WTC11 (cell line): ENCODE measurements around the gene SPRYD3. TPM values are rescaled to one million over a fixed set of nuclear protein-coding genes. Genes with fewer than 3 reads are reported as not detected.
A peak's percentile ranks its signal among the peaks of the same experiment; 100 is the strongest.

Experiments used
- ATAC-seq: fragments of 200-7000 bp; cut with Tn5 transposase; 2 replicates; pipeline ENCODE4 v1.10.0; 2021; ENCODE audit warnings: mild to moderate bottlenecking, moderate library complexity
- CTCF ChIA-PET: fragments of 300-600 bp; sonication (Branson Sonifier 250); formaldehyde crosslinking; loops from one replicate; lab custom pipeline; 2021; ENCODE audit warnings: antibody characterized with exemption; lab: Charles Lee
- POLR2A ChIA-PET: fragments of 350-600 bp; sonication (Branson Sonifier 250); formaldehyde crosslinking; loops from one replicate; lab custom pipeline; 2021; ENCODE audit warnings: antibody characterized with exemption; lab: Charles Lee
- DNase-seq: peaks from one replicate; pipeline ENCODE4 v3.0.0; 2021; ENCODE audit warnings: low spot score
- H3K27ac Mint-ChIP-seq: 2 replicates; pipeline ENCODE4 v1.8.0; 2021; ENCODE audit warnings: mixed read lengths
- H3K27me3 Mint-ChIP-seq: 2 replicates; pipeline ENCODE4 v1.8.0; 2021; ENCODE audit warnings: low read depth, mild to moderate bottlenecking, moderate library complexity, mixed read lengths
- H3K36me3 Mint-ChIP-seq: 2 replicates; pipeline ENCODE4 v1.8.0; 2021; ENCODE audit warnings: mixed read lengths
- H3K4me1 Mint-ChIP-seq: 2 replicates; pipeline ENCODE4 v1.8.0; 2022; ENCODE audit warnings: mixed read lengths
- H3K4me3 Mint-ChIP-seq: 2 replicates; pipeline ENCODE4 v1.8.0; 2021; ENCODE audit warnings: mild to moderate bottlenecking, moderate library complexity, mixed read lengths
- H3K9me3 Mint-ChIP-seq: 2 replicates; pipeline ENCODE4 v1.8.0; 2021; ENCODE audit warnings: mixed read lengths
- ARID4B ChIP-seq: sonication (generic); formaldehyde crosslinking; IDR thresholded peaks from 2 replicates; pipeline ENCODE4 v1.8.0; 2023; ENCODE audit warnings: missing genetic modification reagents, mild to moderate bottlenecking, borderline replicate concordance
- CDX4 ChIP-seq: fragments of 250-450 bp; sonication (Bioruptor Pico); IDR thresholded peaks from 2 replicates; pipeline ENCODE4 v1.9.0; 2021; ENCODE audit warnings: moderate library complexity, mild to moderate bottlenecking, inconsistent platforms, borderline replicate concordance
- CREB1 ChIP-seq: sonication (generic); formaldehyde crosslinking; IDR thresholded peaks from 2 replicates; pipeline ENCODE4 v1.8.0; 2023; ENCODE audit warnings: mild to moderate bottlenecking, missing genetic modification reagents
- ETV6 ChIP-seq: sonication (generic); formaldehyde crosslinking; IDR thresholded peaks from 2 replicates; pipeline ENCODE4 v1.8.1; 2022; ENCODE audit warnings: mild to moderate bottlenecking, missing genetic modification reagents
- FOXP1 ChIP-seq: sonication (generic); formaldehyde crosslinking; IDR thresholded peaks from 2 replicates; pipeline ENCODE4 v1.8.0; 2022; ENCODE audit warnings: missing genetic modification reagents, mild to moderate bottlenecking, moderate library complexity, borderline replicate concordance
- GTF2I ChIP-seq: fragments of 250-450 bp; sonication (Bioruptor Pico); conservative IDR thresholded peaks from 2 replicates; pipeline ENCODE4 v1.4.0; 2021; ENCODE audit warnings: mild to moderate bottlenecking
- JAZF1 ChIP-seq: fragments of 250-450 bp; sonication (Bioruptor Pico); IDR thresholded peaks from 2 replicates; pipeline ENCODE4 v1.9.0; 2021; ENCODE audit warnings: moderate library complexity, mild to moderate bottlenecking, inconsistent platforms
- MAX ChIP-seq: sonication (generic); formaldehyde crosslinking; IDR thresholded peaks from 2 replicates; pipeline ENCODE4 v1.8.0; 2022; ENCODE audit warnings: mild to moderate bottlenecking, missing genetic modification reagents
- MXD4 ChIP-seq: fragments of 250-450 bp; sonication (Bioruptor Pico); IDR thresholded peaks from 2 replicates; pipeline ENCODE4 v1.8.0; 2021; ENCODE audit warnings: mild to moderate bottlenecking, moderate library complexity, borderline replicate concordance
- NFATC4 ChIP-seq: fragments of 250-450 bp; sonication (Bioruptor Pico); IDR thresholded peaks from 2 replicates; pipeline ENCODE4 v1.9.0; 2021; ENCODE audit warnings: mild to moderate bottlenecking
- NR1H2 ChIP-seq: sonication (generic); formaldehyde crosslinking; IDR thresholded peaks from 2 replicates; pipeline ENCODE4 v1.9.0; 2021; ENCODE audit warnings: mild to moderate bottlenecking, moderate library complexity, missing genetic modification reagents
- PRRX2 ChIP-seq: fragments of 250-450 bp; sonication (Bioruptor Pico); IDR thresholded peaks from 2 replicates; pipeline ENCODE4 v1.8.0; 2021; ENCODE audit warnings: mild to moderate bottlenecking
- SOX15 ChIP-seq: fragments of 250-450 bp; sonication (Bioruptor Pico); IDR thresholded peaks from 2 replicates; pipeline ENCODE4 v1.9.0; 2021; ENCODE audit warnings: mild to moderate bottlenecking
- TEAD1 ChIP-seq: sonication (generic); formaldehyde crosslinking; IDR thresholded peaks from 2 replicates; pipeline ENCODE4 v1.8.0; 2022; ENCODE audit warnings: mild to moderate bottlenecking, missing genetic modification reagents
- ZNF121 ChIP-seq: sonication (generic); formaldehyde crosslinking; IDR thresholded peaks from 2 replicates; pipeline ENCODE4 v1.8.0; 2023; ENCODE audit warnings: missing genetic modification reagents
- ZNF232 ChIP-seq: sonication (generic); formaldehyde crosslinking; IDR thresholded peaks from 2 replicates; pipeline ENCODE4 v1.8.0; 2022; ENCODE audit warnings: mild to moderate bottlenecking, missing genetic modification reagents
- ZNF416 ChIP-seq: fragments of 250-450 bp; sonication (Bioruptor Pico); IDR thresholded peaks from 2 replicates; pipeline ENCODE4 v1.9.0; 2021; ENCODE audit warnings: mild to moderate bottlenecking, inconsistent platforms
- ZNF423 ChIP-seq: fragments of 250-450 bp; sonication (Bioruptor Pico); IDR thresholded peaks from 2 replicates; pipeline ENCODE4 v2.1.2; 2022; ENCODE audit warnings: mild to moderate bottlenecking, moderate library complexity
- total RNA-seq: library from RNA; stranded (reverse); gene quantifications from 3 replicates; pipeline ENCODE4 v1.2.3, GENCODE V29; 2021
- TF ChIP-seq, protein P1 (sequence below): fragments of 250-450 bp; sonication (Bioruptor Pico); IDR thresholded peaks from 2 replicates; pipeline ENCODE4 v1.9.0; 2021; ENCODE audit warnings: mild to moderate bottlenecking
- TF ChIP-seq, protein P2 (sequence below): sonication (generic); formaldehyde crosslinking; conservative IDR thresholded peaks from 2 replicates; pipeline ENCODE4 v1.8.1; 2022; ENCODE audit warnings: mild to moderate bottlenecking, missing genetic modification reagents
- TF ChIP-seq, protein P3 (sequence below): fragments of 250-450 bp; sonication (Bioruptor Pico); IDR thresholded peaks from 2 replicates; pipeline ENCODE4 v1.8.0; 2021; ENCODE audit warnings: mild to moderate bottlenecking
- TF ChIP-seq, protein P4 (sequence below): fragments of 250-450 bp; sonication (Bioruptor Pico); IDR thresholded peaks from 2 replicates; pipeline ENCODE4 v2.1.2; 2022; ENCODE audit warnings: mild to moderate bottlenecking, moderate library complexity

Gene SPRYD3
- total RNA-seq, 1 experiment from 2014 or later, result 11.9 TPM

GRCh38 chr12:53042607-53043454, 36.4 kb downstream of the SPRYD3 start (continued):
- TF ChIP-seq, protein P1, sequence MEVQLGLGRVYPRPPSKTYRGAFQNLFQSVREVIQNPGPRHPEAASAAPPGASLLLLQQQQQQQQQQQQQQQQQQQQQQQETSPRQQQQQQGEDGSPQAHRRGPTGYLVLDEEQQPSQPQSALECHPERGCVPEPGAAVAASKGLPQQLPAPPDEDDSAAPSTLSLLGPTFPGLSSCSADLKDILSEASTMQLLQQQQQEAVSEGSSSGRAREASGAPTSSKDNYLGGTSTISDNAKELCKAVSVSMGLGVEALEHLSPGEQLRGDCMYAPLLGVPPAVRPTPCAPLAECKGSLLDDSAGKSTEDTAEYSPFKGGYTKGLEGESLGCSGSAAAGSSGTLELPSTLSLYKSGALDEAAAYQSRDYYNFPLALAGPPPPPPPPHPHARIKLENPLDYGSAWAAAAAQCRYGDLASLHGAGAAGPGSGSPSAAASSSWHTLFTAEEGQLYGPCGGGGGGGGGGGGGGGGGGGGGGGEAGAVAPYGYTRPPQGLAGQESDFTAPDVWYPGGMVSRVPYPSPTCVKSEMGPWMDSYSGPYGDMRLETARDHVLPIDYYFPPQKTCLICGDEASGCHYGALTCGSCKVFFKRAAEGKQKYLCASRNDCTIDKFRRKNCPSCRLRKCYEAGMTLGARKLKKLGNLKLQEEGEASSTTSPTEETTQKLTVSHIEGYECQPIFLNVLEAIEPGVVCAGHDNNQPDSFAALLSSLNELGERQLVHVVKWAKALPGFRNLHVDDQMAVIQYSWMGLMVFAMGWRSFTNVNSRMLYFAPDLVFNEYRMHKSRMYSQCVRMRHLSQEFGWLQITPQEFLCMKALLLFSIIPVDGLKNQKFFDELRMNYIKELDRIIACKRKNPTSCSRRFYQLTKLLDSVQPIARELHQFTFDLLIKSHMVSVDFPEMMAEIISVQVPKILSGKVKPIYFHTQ, result peak; percentile 31; the same call in 1 of the 2 replicates
- TF ChIP-seq JAZF1 (CRISPR knock-in tag) (no peak), CDX4 (CRISPR knock-in tag) (no peak), NFATC4 (peak; percentile 66; the same call in 1 of the 2 replicates), ZNF416 (0 out of 2 replicates have a peak, but pooled peaks have one; percentile 8)

GRCh38 chr12:53039851-53040250, 39.3 kb downstream of the SPRYD3 start:
- no peak for DNase-seq
- peaks cover 61% of the 10 kb centered on the region for H3K36me3 Mint-ChIP-seq
- ATAC-seq, result no peak
- no peaks in the 10 kb centered on the region for H3K9me3 Mint-ChIP-seq
- no peak overlapping the region for H3K27ac Mint-ChIP-seq
- H3K4me3 Mint-ChIP-seq, result no peak overlapping the region
- ChIA-PET CTCF (no interaction called here), POLR2A (no interaction called here)
- H3K4me1 Mint-ChIP-seq, result peaks cover 45% of the 10 kb centered on the region
- H3K27me3 Mint-ChIP-seq, result peaks cover 24% of the 10 kb centered on the region
- TF ChIP-seq MAX (no peak), FOXP1 (CRISPR knock-in tag) (no peak), CREB1 (no peak), PRRX2 (CRISPR knock-in tag) (no peak), GTF2I (no peak), MXD4 (CRISPR knock-in tag) (no peak), ZNF423 (no peak), ZNF416 (no peak), NR1H2 (CRISPR knock-in tag) (no peak), SOX15 (CRISPR knock-in tag) (no peak)

DNA sequence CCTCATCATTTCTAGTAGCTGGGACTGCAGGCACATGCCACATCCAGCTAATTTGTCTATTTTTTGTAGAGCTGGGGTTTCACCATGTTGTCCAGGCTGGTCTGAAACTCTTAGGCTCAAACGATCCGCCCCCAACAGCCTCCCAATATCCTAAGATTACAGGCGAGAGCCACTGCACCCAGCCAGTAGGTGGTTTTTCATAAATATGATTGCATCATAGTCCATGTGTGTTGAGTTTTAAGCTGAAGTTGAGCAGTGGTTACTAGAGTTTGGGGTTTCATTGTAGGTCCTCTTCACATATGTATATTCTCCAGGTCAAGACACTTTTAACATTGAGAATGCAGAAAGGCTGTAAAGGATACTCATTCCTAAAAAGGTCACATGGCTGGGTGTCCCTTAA, 42.4 kb downstream of the SPRYD3 start:
- Mint-ChIP-seq H3K4me1 (peaks cover 15% of the 10 kb centered on the region), H3K9me3 (no peaks in the 10 kb centered on the region), H3K27me3 (no peaks in the 10 kb centered on the region), H3K27ac (no peak overlapping the region), H3K36me3 (peaks cover 81% of the 10 kb centered on the region), H3K4me3 (no peak overlapping the region)
- no peak for ATAC-seq
- CTCF ChIA-PET, result no interaction called here
- TF ChIP-seq, protein P2, sequence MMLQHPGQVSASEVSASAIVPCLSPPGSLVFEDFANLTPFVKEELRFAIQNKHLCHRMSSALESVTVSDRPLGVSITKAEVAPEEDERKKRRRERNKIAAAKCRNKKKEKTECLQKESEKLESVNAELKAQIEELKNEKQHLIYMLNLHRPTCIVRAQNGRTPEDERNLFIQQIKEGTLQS, result no peak
- no peak for TF ChIP-seq TEAD1
- TF ChIP-seq ZNF121, result no peak
- TF ChIP-seq, protein P3, sequence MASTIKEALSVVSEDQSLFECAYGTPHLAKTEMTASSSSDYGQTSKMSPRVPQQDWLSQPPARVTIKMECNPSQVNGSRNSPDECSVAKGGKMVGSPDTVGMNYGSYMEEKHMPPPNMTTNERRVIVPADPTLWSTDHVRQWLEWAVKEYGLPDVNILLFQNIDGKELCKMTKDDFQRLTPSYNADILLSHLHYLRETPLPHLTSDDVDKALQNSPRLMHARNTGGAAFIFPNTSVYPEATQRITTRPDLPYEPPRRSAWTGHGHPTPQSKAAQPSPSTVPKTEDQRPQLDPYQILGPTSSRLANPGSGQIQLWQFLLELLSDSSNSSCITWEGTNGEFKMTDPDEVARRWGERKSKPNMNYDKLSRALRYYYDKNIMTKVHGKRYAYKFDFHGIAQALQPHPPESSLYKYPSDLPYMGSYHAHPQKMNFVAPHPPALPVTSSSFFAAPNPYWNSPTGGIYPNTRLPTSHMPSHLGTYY (CRISPR knock-in tag), result no peak
- TF ChIP-seq ARID4B (CRISPR knock-in tag), result no peak
- TF ChIP-seq ZNF232, result no peak
- TF ChIP-seq ZNF416, result no peak
- no peak for TF ChIP-seq ETV6
- TF ChIP-seq NR1H2 (CRISPR knock-in tag), result no peak
- TF ChIP-seq, protein P4, sequence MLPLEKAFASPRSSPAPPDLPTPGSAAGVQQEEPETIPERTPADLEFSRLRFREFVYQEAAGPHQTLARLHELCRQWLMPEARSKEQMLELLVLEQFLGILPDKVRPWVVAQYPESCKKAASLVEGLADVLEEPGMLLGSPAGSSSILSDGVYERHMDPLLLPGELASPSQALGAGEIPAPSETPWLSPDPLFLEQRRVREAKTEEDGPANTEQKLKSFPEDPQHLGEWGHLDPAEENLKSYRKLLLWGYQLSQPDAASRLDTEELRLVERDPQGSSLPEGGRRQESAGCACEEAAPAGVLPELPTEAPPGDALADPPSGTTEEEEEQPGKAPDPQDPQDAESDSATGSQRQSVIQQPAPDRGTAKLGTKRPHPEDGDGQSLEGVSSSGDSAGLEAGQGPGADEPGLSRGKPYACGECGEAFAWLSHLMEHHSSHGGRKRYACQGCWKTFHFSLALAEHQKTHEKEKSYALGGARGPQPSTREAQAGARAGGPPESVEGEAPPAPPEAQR (CRISPR knock-in tag), result no peak
- no peak for DNase-seq
- POLR2A ChIA-PET, result no interaction called here
